Liver (tissue), 3 donors: ENCODE data around the gene ZFAND3.

ENCODE experiments used
- CTCF ChIP-seq: fragments of 150-350 bp; IDR thresholded peaks from 2 replicates; pipeline ENCODE4 v1.5.1; 2017; ENCODE audit warnings: improper control_type of control experiment, low read depth, low read length; ENCODE audit not compliant: missing input control
- HNF4A ChIP-seq, 2 donors: conservative IDR thresholded peaks; 2 replicates each; pipeline ENCODE4 v1.6.1; 2016; ENCODE audit warnings: antibody characterized with exemption in 2 of 2, mild to moderate bottlenecking in 2 of 2
- HNF4G ChIP-seq: IDR thresholded peaks from 2 replicates; pipeline ENCODE4 v1.6.1; 2016; ENCODE audit warnings: antibody characterized with exemption
- JUND ChIP-seq, 2 donors: IDR thresholded peaks; 2 replicates each; pipeline ENCODE4 v1.6.1; 2016; ENCODE audit warnings: antibody characterized with exemption in 2 of 2
- MAX ChIP-seq: IDR thresholded peaks from 2 replicates; pipeline ENCODE4 v1.6.1; 2016; ENCODE audit warnings: antibody characterized with exemption
- REST ChIP-seq: IDR thresholded peaks from 2 replicates; pipeline ENCODE4 v1.6.1; 2016; ENCODE audit warnings: antibody characterized with exemption, mild to moderate bottlenecking
- SP1 ChIP-seq: IDR thresholded peaks from 2 replicates; pipeline ENCODE4 v1.6.1; 2018; ENCODE audit warnings: antibody characterized with exemption, mild to moderate bottlenecking
- YY1 ChIP-seq: IDR thresholded peaks from 2 replicates; pipeline ENCODE4 v1.6.1; 2016; ENCODE audit warnings: antibody characterized with exemption, mild to moderate bottlenecking
- donor health status: healthy.
- donor health status: healthy.

- no peak for TF ChIP-seq CTCF
- no peak for TF ChIP-seq REST
- no peak for TF ChIP-seq YY1
- no peak for TF ChIP-seq JUND (IDR thresholded peaks at IDR 0.05)
- TF ChIP-seq MAX, result no peak
- no peak for TF ChIP-seq HNF4G
- TF ChIP-seq SP1, result no peak
- no peak for TF ChIP-seq HNF4A (conservative IDR thresholded peaks at IDR 0.05)
Measured at GRCh38 chr6:37967651-37968050, 148.1 kb downstream of the ZFAND3 start.
